ENCODE measurements around the gene KCNK2. TPM values are rescaled to one million over a fixed set of nuclear protein-coding genes. Genes with fewer than 3 reads are reported as not detected.

The KCNK2 gene
- total and polyA plus RNA-seq, 2 experiments from 2014 or later, result 69.2 to 133 TPM

DNA sequence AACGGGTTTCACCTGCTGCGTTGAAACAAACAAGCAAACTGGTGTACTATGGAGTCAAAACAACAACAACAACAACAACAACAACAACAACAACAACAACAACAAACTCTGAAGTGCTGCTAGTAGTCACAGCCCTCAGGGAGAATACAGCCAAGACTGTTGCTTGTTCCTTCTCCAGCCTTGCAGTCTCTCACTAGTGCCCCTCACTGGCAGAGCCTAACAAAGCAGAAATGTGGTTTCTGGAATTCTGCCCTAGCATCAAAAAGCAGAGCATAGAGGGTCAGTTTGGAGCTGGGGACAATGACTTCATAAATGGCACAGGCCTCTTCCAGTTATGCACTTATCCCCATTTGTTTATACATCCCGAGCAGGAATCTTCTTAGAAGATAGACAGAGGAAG is 187.4 kb downstream of the KCNK2 start:
- WGBS, 2 experiments (ENCODE audit: low coverage in 1 of 2, low lambda C conversion rate in 2 of 2, missing lambda C conversion rate in 2 of 2), result 76 to 82% methylated on average over 3 of the region's 3 CpGs
- Histone ChIP-seq H3F3A (ENCODE audit: insufficient read depth) (peaks cover 16% of the 10 kb centered on the region), H3K27ac (no peak overlapping the region), H4K20me1 (ENCODE audit: insufficient read depth) (no peaks in the 10 kb centered on the region), H3K9me2 (ENCODE audit: insufficient read depth) (no peaks in the 10 kb centered on the region), H3K79me2 (ENCODE audit: insufficient read depth) (no peaks in the 10 kb centered on the region), H3K36me3 (ENCODE audit: low read depth) (no peaks in the 10 kb centered on the region), H3K4me1 (ENCODE audit: insufficient read depth) (peaks cover 14% of the 10 kb centered on the region), H3K9me3 (ENCODE audit: low read depth) (no peaks in the 10 kb centered on the region), H3K4me2 (ENCODE audit: unreplicated experiment) (no peak overlapping the region), H3K4me3 (no peak overlapping the region), H2AFZ (no peak overlapping the region), H3K9ac (no peak overlapping the region), H3K27me3 (replicated peaks; ENCODE audit: insufficient read depth) (no peaks in the 10 kb centered on the region)
- TF ChIP-seq EZH2phosphoT487 (IDR thresholded peaks at IDR 0.05; ENCODE audit: insufficient read depth, low read depth) (no peak), EZH2 (IDR thresholded peaks at IDR 0.05; ENCODE audit: insufficient read depth, poor library complexity, severe bottlenecking) (no peak)
- in situ Hi-C loops (cut with MboI), result no loop called here
- DNase-seq, result no peak

DNA sequence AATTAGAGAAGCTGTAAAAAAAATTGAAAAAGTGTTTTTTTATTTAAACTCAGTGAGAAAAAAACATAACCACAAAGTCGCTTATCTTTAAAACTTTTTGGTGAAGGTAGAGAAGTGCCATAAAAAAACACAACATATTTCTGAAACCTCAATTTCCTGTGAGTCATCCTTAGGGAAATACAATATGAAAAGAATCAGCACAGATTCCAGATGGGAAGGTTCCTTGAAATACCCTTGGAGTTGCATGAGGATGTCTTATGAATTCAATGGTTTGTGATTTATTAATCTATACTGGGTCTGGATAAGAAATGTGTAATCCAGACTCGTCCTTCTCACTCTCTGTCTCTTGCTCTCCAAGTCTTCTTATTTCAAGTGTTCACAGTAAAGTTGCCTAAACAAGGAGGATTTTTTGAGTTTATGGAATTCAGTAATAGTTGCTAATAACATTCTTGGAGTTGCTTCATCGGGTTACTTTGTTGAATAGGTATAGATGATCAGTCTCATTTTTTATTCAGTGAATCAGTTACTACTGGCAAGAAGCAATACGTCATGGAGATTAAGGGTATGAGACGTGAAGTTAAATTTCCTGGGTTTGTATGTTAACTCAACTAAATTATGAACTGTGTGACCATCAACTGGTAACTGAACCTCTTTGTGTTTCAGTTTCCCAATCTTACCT is 191.4 kb downstream of the KCNK2 start:
- H3K36me3 ChIP-seq (ENCODE audit: low read depth), result no peaks in the 10 kb centered on the region
- H4K20me1 ChIP-seq (ENCODE audit: insufficient read depth), result no peaks in the 10 kb centered on the region
- no peaks in the 10 kb centered on the region for H3K79me2 ChIP-seq (ENCODE audit: insufficient read depth)
- H3K4me2 ChIP-seq (ENCODE audit: unreplicated experiment), result peak overlapping the region; percentile 49
- H3K9ac ChIP-seq, result no peak overlapping the region
- peaks cover 14% of the 10 kb centered on the region for H3K4me1 ChIP-seq (ENCODE audit: insufficient read depth)
- in situ Hi-C loops (cut with MboI), result no loop called here
- peak overlapping the region; percentile 11 for H3K4me3 ChIP-seq
- TF ChIP-seq EZH2phosphoT487 (IDR thresholded peaks at IDR 0.05; ENCODE audit: insufficient read depth, low read depth), result 0 out of 2 replicates have a peak, but pooled peaks have one; percentile 68
- TF ChIP-seq EZH2 (IDR thresholded peaks at IDR 0.05; ENCODE audit: insufficient read depth, poor library complexity, severe bottlenecking), result no peak
- H3K27me3 ChIP-seq (replicated peaks; ENCODE audit: insufficient read depth), result no peaks in the 10 kb centered on the region
- peaks cover 16% of the 10 kb centered on the region for H3F3A ChIP-seq (ENCODE audit: insufficient read depth)
- 41 to 46% methylated on average over 5 of the region's 5 CpGs for whole genome bisulfite sequencing, 2 experiments (ENCODE audit: low coverage in 1 of 2, low lambda C conversion rate in 2 of 2, missing lambda C conversion rate in 2 of 2)
- peak; percentile 75 for DNase-seq
- no peaks in the 10 kb centered on the region for H3K9me2 ChIP-seq (ENCODE audit: insufficient read depth)
- no peaks in the 10 kb centered on the region for H3K9me3 ChIP-seq (ENCODE audit: low read depth)
- no peak overlapping the region for H3K27ac ChIP-seq
- no peak overlapping the region for H2AFZ ChIP-seq

DNA sequence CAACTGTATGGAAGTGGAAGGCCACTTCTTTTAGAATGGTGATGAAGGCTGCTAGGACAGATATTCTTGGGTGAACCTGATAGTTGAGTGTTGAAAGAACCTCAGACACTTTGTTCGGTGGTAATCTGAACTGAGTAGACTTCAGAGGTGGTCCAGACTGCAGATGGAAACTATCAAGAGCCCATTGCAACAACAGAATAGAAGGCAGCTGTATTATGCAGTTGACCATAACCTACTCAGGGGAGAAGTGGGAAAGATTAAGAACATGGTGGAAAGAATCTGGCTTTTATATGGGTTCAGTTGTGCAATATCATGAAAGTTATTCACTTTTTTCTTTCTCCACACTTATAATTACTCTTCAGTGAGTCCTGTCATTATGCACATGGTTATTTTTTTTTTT is 194.0 kb downstream of the KCNK2 start:
- Histone ChIP-seq H3K4me2 (ENCODE audit: unreplicated experiment) (no peak overlapping the region), H3K9me2 (ENCODE audit: insufficient read depth) (no peaks in the 10 kb centered on the region), H3K27ac (no peak overlapping the region), H3K79me2 (ENCODE audit: insufficient read depth) (no peaks in the 10 kb centered on the region), H3K9me3 (ENCODE audit: low read depth) (no peaks in the 10 kb centered on the region), H3K4me1 (ENCODE audit: insufficient read depth) (peaks cover 14% of the 10 kb centered on the region), H2AFZ (no peak overlapping the region), H3F3A (ENCODE audit: insufficient read depth) (peaks cover 16% of the 10 kb centered on the region), H3K36me3 (ENCODE audit: low read depth) (no peaks in the 10 kb centered on the region), H3K27me3 (replicated peaks; ENCODE audit: insufficient read depth) (no peaks in the 10 kb centered on the region), H4K20me1 (ENCODE audit: insufficient read depth) (no peaks in the 10 kb centered on the region), H3K9ac (no peak overlapping the region), H3K4me3 (no peak overlapping the region)
- DNase-seq, result no peak
- 94 to 100% methylated on average over 1 of the region's 1 CpG for WGBS, 2 experiments (ENCODE audit: low coverage in 1 of 2, low lambda C conversion rate in 2 of 2, missing lambda C conversion rate in 2 of 2)
- in situ Hi-C loops (cut with MboI), result no loop called here
- TF ChIP-seq EZH2 (IDR thresholded peaks at IDR 0.05; ENCODE audit: insufficient read depth, poor library complexity, severe bottlenecking) (no peak), EZH2phosphoT487 (IDR thresholded peaks at IDR 0.05; ENCODE audit: insufficient read depth, low read depth) (no peak)

DNA sequence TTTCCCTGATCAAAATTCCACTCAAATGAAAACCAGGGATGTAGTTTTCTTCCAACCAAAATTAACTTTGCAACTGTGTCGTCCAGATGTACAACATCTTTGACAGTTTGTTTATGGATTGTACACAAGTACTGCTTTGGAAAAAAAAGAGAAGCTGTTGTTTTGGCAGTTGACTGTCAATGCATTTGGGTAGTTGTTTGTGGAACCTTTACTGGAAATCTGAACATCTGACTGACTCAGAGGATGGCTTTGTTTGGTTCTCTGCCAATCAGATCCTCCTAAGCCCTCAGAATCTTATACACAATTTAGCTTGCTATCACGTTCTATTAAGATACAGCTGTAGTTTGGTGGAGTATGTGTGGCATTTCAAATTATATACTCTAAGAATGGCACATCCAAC is 195.0 kb downstream of the KCNK2 start:
- Histone ChIP-seq H3K27ac (no peak overlapping the region), H3F3A (ENCODE audit: insufficient read depth) (peaks cover 16% of the 10 kb centered on the region), H3K9me2 (ENCODE audit: insufficient read depth) (no peaks in the 10 kb centered on the region), H3K9ac (no peak overlapping the region), H4K20me1 (ENCODE audit: insufficient read depth) (no peaks in the 10 kb centered on the region), H2AFZ (no peak overlapping the region), H3K79me2 (ENCODE audit: insufficient read depth) (no peaks in the 10 kb centered on the region), H3K4me2 (ENCODE audit: unreplicated experiment) (no peak overlapping the region), H3K9me3 (ENCODE audit: low read depth) (no peaks in the 10 kb centered on the region), H3K4me3 (no peak overlapping the region), H3K36me3 (ENCODE audit: low read depth) (no peaks in the 10 kb centered on the region), H3K4me1 (ENCODE audit: insufficient read depth) (peaks cover 14% of the 10 kb centered on the region), H3K27me3 (replicated peaks; ENCODE audit: insufficient read depth) (no peaks in the 10 kb centered on the region)
- in situ Hi-C loops (cut with MboI), result no loop called here
- DNase-seq, result peak; percentile 54
- no peak for TF ChIP-seq EZH2phosphoT487 (IDR thresholded peaks at IDR 0.05; ENCODE audit: insufficient read depth, low read depth)
- TF ChIP-seq EZH2 (IDR thresholded peaks at IDR 0.05; ENCODE audit: insufficient read depth, poor library complexity, severe bottlenecking), result no peak
- WGBS, 2 experiments (ENCODE audit: low coverage in 1 of 2, low lambda C conversion rate in 2 of 2, missing lambda C conversion rate in 2 of 2), result 19 to 33% methylated on average over 2 of the region's 2 CpGs

Measured in GM23248 (cell line).